GM23338 (cell line): ENCODE data around the gene IGF2. TPM values are rescaled to one million over a fixed set of nuclear protein-coding genes. Genes with fewer than 3 reads are reported as not detected.

ENCODE experiments used
- ATAC-seq: fragments of 200-7000 bp; cut with Tn5 transposase; 3 replicates; pipeline ENCODE4 v1.9.1; 2020
- DNase-seq: peaks from one replicate; pipeline ENCODE4 v3.0.0-alpha.2; 2015; ENCODE audit warnings: low spot score
- H2AFZ ChIP-seq: fragments of 200-600 bp; sonication (generic); 2 replicates; pipeline ENCODE4 v1.8.0; 2016; ENCODE audit warnings: antibody characterized with exemption, mild to moderate bottlenecking, moderate library complexity
- H3F3A ChIP-seq: fragments of 200-600 bp; sonication (generic); replicated peaks from 2 replicates; pipeline ENCODE4 v1.8.0; 2017; ENCODE audit warnings: antibody characterized with exemption, mixed run types, low read depth
- H3K27ac ChIP-seq: fragments of 200-600 bp; sonication (generic); 2 replicates; pipeline ENCODE4 v1.6.1; 2016; ENCODE audit warnings: low read depth
- H3K27me3 ChIP-seq: fragments of 200-600 bp; sonication (generic); 2 replicates; pipeline ENCODE4 v1.8.0; 2016; ENCODE audit warnings: mild to moderate bottlenecking, mixed run types, moderate library complexity; ENCODE audit not compliant: insufficient read depth
- H3K36me3 ChIP-seq: fragments of 200-600 bp; sonication (generic); 2 replicates; pipeline ENCODE4 v1.8.0; 2016; ENCODE audit warnings: mild to moderate bottlenecking; ENCODE audit not compliant: insufficient read depth
- H3K4me1 ChIP-seq: fragments of 200-600 bp; sonication (generic); 2 replicates; pipeline ENCODE4 v1.8.0; 2016; ENCODE audit warnings: mild to moderate bottlenecking, moderate library complexity; ENCODE audit not compliant: insufficient read depth
- H3K4me2 ChIP-seq: fragments of 200-600 bp; sonication (generic); 2 replicates; pipeline ENCODE4 v1.7.1; 2017; ENCODE audit warnings: mixed run types
- H3K4me3 ChIP-seq: fragments of 200-600 bp; sonication (generic); 2 replicates; pipeline ENCODE4 v1.6.1; 2016; ENCODE audit warnings: mixed run types
- H3K79me2 ChIP-seq: fragments of 200-600 bp; sonication (generic); replicated peaks from 2 replicates; pipeline ENCODE4 v1.8.0; 2017; ENCODE audit warnings: mild to moderate bottlenecking; ENCODE audit not compliant: insufficient read depth
- H3K9me2 ChIP-seq: fragments of 200-600 bp; sonication (generic); 2 replicates; pipeline ENCODE4 v1.8.0; 2017; ENCODE audit not compliant: insufficient read depth
- H4K20me1 ChIP-seq: fragments of 200-600 bp; sonication (generic); replicated peaks from 2 replicates; pipeline ENCODE4 v1.8.0; 2017; ENCODE audit warnings: mild to moderate bottlenecking; ENCODE audit not compliant: insufficient read depth
- H3K27ac Mint-ChIP-seq: 2 replicates; pipeline ENCODE4 v1.8.0; 2020; ENCODE audit warnings: inconsistent platforms, mild to moderate bottlenecking, moderate library complexity, mixed read lengths
- H3K27me3 Mint-ChIP-seq: 3 replicates; pipeline ENCODE4 v1.8.0; 2022; ENCODE audit warnings: low read depth, mild to moderate bottlenecking, moderate library complexity, mixed read lengths, inconsistent platforms; ENCODE audit not compliant: insufficient read depth, poor library complexity
- H3K36me3 Mint-ChIP-seq: 3 replicates; pipeline ENCODE4 v1.8.0; 2021; ENCODE audit warnings: low read depth, mild to moderate bottlenecking, inconsistent platforms, moderate library complexity, mixed read lengths
- H3K4me1 Mint-ChIP-seq: 3 replicates; pipeline ENCODE4 v1.8.0; 2020; ENCODE audit warnings: mild to moderate bottlenecking, inconsistent platforms, mixed read lengths
- H3K4me3 Mint-ChIP-seq: 3 replicates; pipeline ENCODE4 v1.8.0; 2021; ENCODE audit warnings: moderate library complexity, mild to moderate bottlenecking, inconsistent platforms, mixed read lengths
- H3K9me3 Mint-ChIP-seq: 3 replicates; pipeline ENCODE4 v1.8.0; 2020; ENCODE audit warnings: moderate library complexity, mild to moderate bottlenecking, inconsistent platforms, mixed read lengths
- CREB1 ChIP-seq: fragments of 250-450 bp; sonication (Bioruptor Pico); IDR thresholded peaks from 2 replicates; pipeline ENCODE4 v1.5.0; 2020; ENCODE audit warnings: low read depth, mild to moderate bottlenecking, moderate library complexity
- EZH2phosphoT487 ChIP-seq: fragments of 200-600 bp; sonication (generic); IDR thresholded peaks from one replicate; pipeline ENCODE4 v1.8.1; 2018; ENCODE audit warnings: antibody characterized with exemption; ENCODE audit not compliant: unreplicated experiment
- JUNB ChIP-seq: IDR thresholded peaks from one replicate; pipeline ENCODE4 v1.6.1; 2016; ENCODE audit warnings: antibody characterized with exemption; ENCODE audit not compliant: unreplicated experiment
- ZNF114 ChIP-seq: fragments of 250-450 bp; sonication (Bioruptor Pico); IDR thresholded peaks from 2 replicates; pipeline ENCODE4 v1.5.0; 2020; ENCODE audit warnings: mild to moderate bottlenecking, moderate library complexity
- polyA plus RNA-seq: library from polyadenylated mRNA; unstranded; fragments of >200 nt; fragmentation: Nextera tagmentation; extraction: Ambion mirVana; gene quantifications from 2 replicates; pipeline ENCODE4 v1.2.1, GENCODE V29; 2016
- total RNA-seq: library from RNA; depleted of rRNA; stranded (reverse); fragments of >200 nt; shearing (Covaris generic); gene quantifications from 2 replicates; pipeline ENCODE4 v1.2.3, GENCODE V29; 2014
- TF ChIP-seq, protein P1 (sequence below): fragments of 250-450 bp; sonication (Bioruptor Pico); IDR thresholded peaks from 2 replicates; pipeline ENCODE4 v1.5.0; 2020; ENCODE audit warnings: mild to moderate bottlenecking, moderate library complexity
- TF ChIP-seq, protein P2 (sequence below), 2 experiments: fragments of 200-600 bp in 1 of 2; sonication (generic) in 1 of 2; conservative IDR thresholded peaks; 2 replicates each; pipeline versions ENCODE4 v1.5.1 to v1.6.1; 2016 to 2017; ENCODE audit warnings: antibody characterized with exemption in 2 of 2, low read depth in 2 of 2, mild to moderate bottlenecking in 2 of 2, moderate library complexity in 1 of 2

The IGF2 gene
- total and polyA plus RNA-seq, 2 experiments from 2014 or later = 1.4 to 4.0 TPM

DNA sequence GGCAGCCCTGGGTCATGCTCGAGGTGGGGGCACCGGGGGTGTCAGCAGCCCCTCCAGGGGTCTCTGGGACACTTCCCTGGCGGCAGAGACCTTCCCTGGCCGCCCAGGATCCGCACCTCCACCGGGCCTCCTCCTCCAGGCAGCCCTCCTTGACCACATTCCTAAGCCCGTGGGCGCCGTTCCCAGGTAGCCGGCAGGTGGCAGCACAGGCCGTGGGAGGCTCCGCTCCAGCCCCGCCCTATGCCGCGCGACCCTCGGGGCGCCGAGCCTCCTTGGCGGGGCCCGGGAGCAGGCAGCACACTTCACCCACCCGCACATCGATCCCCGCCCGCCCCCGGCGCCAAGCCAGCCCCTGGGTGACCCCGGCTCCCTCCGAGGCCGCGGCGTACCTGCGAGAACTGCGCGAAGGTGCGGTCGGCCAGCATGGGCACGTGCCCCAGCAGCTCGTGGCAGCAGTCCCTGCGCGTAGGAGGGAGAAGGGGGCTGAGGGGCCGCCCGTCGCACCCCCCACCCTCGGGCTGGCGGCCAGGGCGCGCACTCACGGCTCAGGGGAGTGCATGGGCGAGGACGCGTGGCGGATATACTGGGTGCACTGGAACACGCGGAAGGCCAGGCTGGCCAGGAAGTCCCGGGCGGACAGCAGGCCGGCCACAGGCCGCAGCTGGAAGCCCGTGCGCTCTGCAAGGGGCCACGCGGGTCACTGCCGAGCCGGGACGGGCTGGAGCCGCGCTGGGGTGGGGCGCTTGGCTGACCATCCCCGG is 27.1 kb upstream of the IGF2 start:
- H3K4me3 ChIP-seq = peak overlapping the region; percentile 35; the same call in 1 of the 2 replicates
- Mint-ChIP-seq H3K9me3 (no peaks in the 10 kb centered on the region), H3K27ac (no peak overlapping the region), H3K4me1 (no peaks in the 10 kb centered on the region), H3K36me3 (no peaks in the 10 kb centered on the region), H3K4me3 (no peak overlapping the region), H3K27me3 (peaks cover 7% of the 10 kb centered on the region)
- H3K79me2 ChIP-seq = no peaks in the 10 kb centered on the region
- DNase-seq (peak; percentile 79), ATAC-seq (peak; percentile 83)
- H3K27ac ChIP-seq = no peak overlapping the region
- no peaks in the 10 kb centered on the region for H3K4me1 ChIP-seq
- peak overlapping the region; percentile 85; the same call in 1 of the 2 replicates for H2AFZ ChIP-seq
- H3F3A ChIP-seq = no peaks in the 10 kb centered on the region
- H3K27me3 ChIP-seq = no peaks in the 10 kb centered on the region
- H3K36me3 ChIP-seq = no peaks in the 10 kb centered on the region
- H3K4me2 ChIP-seq = peak overlapping the region; percentile 62; the same call in 1 of the 2 replicates
- no peaks in the 10 kb centered on the region for H4K20me1 ChIP-seq
- H3K9me2 ChIP-seq = no peaks in the 10 kb centered on the region
- TF ChIP-seq EZH2phosphoT487 (no peak), CREB1 (CRISPR knock-in tag) (no peak), ZNF114 (CRISPR knock-in tag) (no peak), JUNB (no peak)
- TF ChIP-seq, protein P1, sequence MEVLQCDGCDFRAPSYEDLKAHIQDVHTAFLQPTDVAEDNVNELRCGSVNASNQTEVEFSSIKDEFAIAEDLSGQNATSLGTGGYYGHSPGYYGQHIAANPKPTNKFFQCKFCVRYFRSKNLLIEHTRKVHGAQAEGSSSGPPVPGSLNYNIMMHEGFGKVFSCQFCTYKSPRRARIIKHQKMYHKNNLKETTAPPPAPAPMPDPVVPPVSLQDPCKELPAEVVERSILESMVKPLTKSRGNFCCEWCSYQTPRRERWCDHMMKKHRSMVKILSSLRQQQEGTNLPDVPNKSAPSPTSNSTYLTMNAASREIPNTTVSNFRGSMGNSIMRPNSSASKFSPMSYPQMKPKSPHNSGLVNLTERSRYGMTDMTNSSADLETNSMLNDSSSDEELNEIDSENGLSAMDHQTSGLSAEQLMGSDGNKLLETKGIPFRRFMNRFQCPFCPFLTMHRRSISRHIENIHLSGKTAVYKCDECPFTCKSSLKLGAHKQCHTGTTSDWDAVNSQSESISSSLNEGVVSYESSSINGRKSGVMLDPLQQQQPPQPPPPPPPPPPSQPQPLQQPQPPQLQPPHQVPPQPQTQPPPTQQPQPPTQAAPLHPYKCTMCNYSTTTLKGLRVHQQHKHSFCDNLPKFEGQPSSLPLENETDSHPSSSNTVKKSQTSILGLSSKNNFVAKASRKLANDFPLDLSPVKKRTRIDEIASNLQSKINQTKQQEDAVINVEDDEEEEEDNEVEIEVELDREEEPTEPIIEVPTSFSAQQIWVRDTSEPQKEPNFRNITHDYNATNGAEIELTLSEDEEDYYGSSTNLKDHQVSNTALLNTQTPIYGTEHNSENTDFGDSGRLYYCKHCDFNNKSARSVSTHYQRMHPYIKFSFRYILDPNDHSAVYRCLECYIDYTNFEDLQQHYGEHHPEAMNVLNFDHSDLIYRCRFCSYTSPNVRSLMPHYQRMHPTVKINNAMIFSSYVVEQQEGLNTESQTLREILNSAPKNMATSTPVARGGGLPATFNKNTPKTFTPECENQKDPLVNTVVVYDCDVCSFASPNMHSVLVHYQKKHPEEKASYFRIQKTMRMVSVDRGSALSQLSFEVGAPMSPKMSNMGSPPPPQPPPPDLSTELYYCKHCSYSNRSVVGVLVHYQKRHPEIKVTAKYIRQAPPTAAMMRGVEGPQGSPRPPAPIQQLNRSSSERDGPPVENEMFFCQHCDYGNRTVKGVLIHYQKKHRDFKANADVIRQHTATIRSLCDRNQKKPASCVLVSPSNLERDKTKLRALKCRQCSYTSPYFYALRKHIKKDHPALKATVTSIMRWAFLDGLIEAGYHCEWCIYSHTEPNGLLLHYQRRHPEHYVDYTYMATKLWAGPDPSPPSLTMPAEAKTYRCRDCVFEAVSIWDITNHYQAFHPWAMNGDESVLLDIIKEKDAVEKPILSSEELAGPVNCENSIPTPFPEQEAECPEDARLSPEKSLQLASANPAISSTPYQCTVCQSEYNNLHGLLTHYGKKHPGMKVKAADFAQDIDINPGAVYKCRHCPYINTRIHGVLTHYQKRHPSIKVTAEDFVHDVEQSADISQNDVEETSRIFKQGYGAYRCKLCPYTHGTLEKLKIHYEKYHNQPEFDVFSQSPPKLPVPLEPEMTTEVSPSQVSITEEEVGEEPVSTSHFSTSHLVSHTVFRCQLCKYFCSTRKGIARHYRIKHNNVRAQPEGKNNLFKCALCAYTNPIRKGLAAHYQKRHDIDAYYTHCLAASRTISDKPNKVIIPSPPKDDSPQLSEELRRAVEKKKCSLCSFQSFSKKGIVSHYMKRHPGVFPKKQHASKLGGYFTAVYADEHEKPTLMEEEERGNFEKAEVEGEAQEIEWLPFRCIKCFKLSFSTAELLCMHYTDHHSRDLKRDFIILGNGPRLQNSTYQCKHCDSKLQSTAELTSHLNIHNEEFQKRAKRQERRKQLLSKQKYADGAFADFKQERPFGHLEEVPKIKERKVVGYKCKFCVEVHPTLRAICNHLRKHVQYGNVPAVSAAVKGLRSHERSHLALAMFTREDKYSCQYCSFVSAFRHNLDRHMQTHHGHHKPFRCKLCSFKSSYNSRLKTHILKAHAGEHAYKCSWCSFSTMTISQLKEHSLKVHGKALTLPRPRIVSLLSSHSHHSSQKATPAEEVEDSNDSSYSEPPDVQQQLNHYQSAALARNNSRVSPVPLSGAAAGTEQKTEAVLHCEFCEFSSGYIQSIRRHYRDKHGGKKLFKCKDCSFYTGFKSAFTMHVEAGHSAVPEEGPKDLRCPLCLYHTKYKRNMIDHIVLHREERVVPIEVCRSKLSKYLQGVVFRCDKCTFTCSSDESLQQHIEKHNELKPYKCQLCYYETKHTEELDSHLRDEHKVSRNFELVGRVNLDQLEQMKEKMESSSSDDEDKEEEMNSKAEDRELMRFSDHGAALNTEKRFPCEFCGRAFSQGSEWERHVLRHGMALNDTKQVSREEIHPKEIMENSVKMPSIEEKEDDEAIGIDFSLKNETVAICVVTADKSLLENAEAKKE (CRISPR knock-in tag) = no peak
- TF ChIP-seq, protein P2, sequence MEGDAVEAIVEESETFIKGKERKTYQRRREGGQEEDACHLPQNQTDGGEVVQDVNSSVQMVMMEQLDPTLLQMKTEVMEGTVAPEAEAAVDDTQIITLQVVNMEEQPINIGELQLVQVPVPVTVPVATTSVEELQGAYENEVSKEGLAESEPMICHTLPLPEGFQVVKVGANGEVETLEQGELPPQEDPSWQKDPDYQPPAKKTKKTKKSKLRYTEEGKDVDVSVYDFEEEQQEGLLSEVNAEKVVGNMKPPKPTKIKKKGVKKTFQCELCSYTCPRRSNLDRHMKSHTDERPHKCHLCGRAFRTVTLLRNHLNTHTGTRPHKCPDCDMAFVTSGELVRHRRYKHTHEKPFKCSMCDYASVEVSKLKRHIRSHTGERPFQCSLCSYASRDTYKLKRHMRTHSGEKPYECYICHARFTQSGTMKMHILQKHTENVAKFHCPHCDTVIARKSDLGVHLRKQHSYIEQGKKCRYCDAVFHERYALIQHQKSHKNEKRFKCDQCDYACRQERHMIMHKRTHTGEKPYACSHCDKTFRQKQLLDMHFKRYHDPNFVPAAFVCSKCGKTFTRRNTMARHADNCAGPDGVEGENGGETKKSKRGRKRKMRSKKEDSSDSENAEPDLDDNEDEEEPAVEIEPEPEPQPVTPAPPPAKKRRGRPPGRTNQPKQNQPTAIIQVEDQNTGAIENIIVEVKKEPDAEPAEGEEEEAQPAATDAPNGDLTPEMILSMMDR (conservative IDR thresholded peaks at IDR 0.05; ENCODE audit: low read depth in 2 of 2) = peak; percentile 64 to 80
